A673 (cell line): ENCODE measurements around the gene HCRTR2. TPM values are rescaled to one million over a fixed set of nuclear protein-coding genes. Genes with fewer than 3 reads are reported as not detected.

Experiments
- BruUV-seq: library from RNA; stranded (reverse); fragments of 400-500 nt; replicated peaks from 2 replicates; lab custom pipeline; 2021; lab: Mats Ljungman, UMichigan
- CTCF ChIA-PET: fragments of 300-600 bp; sonication (Branson Sonifier 250); formaldehyde crosslinking; loops from one replicate; lab custom pipeline; 2022; ENCODE audit warnings: antibody characterized with exemption; lab: Charles Lee
- POLR2A ChIA-PET: fragments of 300-600 bp; sonication (Branson Sonifier 250); formaldehyde crosslinking; loops from one replicate; lab custom pipeline; 2022; ENCODE audit warnings: antibody characterized with exemption; ENCODE audit not compliant: low non-redundant PET; lab: Charles Lee
- DNase-seq: peaks from one replicate; pipeline ENCODE4 v3.0.0-alpha.2; 2015; ENCODE audit warnings: low spot score
- H3K27ac ChIP-seq: fragments of 200-600 bp; sonication (generic); 2 replicates; pipeline ENCODE4 v1.5.1; 2016; ENCODE audit warnings: mixed run types, low read depth, mild to moderate bottlenecking, mixed read lengths, antibody characterized with exemption, low read length; ENCODE audit not compliant: poor library complexity, severe bottlenecking
- H3K27me3 ChIP-seq: fragments of 200-600 bp; sonication (generic); replicated peaks from 2 replicates; pipeline ENCODE4 v1.6.1; 2017; ENCODE audit warnings: mixed run types, low read depth, mild to moderate bottlenecking, mixed read lengths, antibody characterized with exemption, low read length; ENCODE audit not compliant: insufficient read depth, poor library complexity
- H3K36me3 ChIP-seq: fragments of 200-600 bp; sonication (generic); 2 replicates; pipeline ENCODE4 v1.6.1; 2016; ENCODE audit warnings: mixed run types, mild to moderate bottlenecking, mixed read lengths, antibody characterized with exemption, low read length; ENCODE audit not compliant: insufficient read depth, poor library complexity, severe bottlenecking
- H3K4me1 ChIP-seq: fragments of 200-600 bp; sonication (generic); 2 replicates; pipeline ENCODE4 v1.6.1; 2017; ENCODE audit warnings: mixed run types, mild to moderate bottlenecking, mixed read lengths, antibody characterized with exemption, low read length; ENCODE audit not compliant: insufficient read depth, poor library complexity, severe bottlenecking
- H3K4me3 ChIP-seq: fragments of 200-600 bp; sonication (generic); 2 replicates; pipeline ENCODE4 v1.5.1; 2016; ENCODE audit warnings: low read depth, mixed run types, mild to moderate bottlenecking, mixed read lengths, low read length; ENCODE audit not compliant: poor library complexity, severe bottlenecking
- H3K9me3 ChIP-seq: fragments of 200-600 bp; sonication (generic); 2 replicates; pipeline ENCODE4 v1.6.1; 2016; ENCODE audit warnings: mixed run types, low read depth, mild to moderate bottlenecking, mixed read lengths, antibody characterized with exemption, low read length; ENCODE audit not compliant: poor library complexity, severe bottlenecking
- CTCF ChIP-seq: fragments of 300-800, 200-600 bp; sonication (generic); conservative IDR thresholded peaks from 2 replicates; pipeline ENCODE4 v1.5.1; 2017; ENCODE audit warnings: low read depth, mild to moderate bottlenecking, antibody characterized with exemption, low read length, moderate library complexity, mixed read lengths
- EZH2 ChIP-seq: fragments of 200-600 bp; sonication (generic); IDR thresholded peaks from 2 replicates; pipeline ENCODE4 v1.6.1; 2017; ENCODE audit warnings: borderline replicate concordance, low read depth, mild to moderate bottlenecking, mixed read lengths, antibody characterized with exemption, low read length; ENCODE audit not compliant: poor library complexity, severe bottlenecking
- intact Hi-C: fragments of 100-400 bp; cut with micrococcal nuclease; formaldehyde crosslinking; loops from one replicate; pipeline ENCODE4 v1.10.0; 2022; ENCODE audit not compliant: unreplicated experiment
- total RNA-seq: library from RNA; stranded (reverse); gene quantifications from 2 replicates; pipeline ENCODE4 v1.2.3, GENCODE V29; 2021

The HCRTR2 gene
- total RNA-seq, 1 experiment from 2014 or later, result not detected

- DNase-seq, result no peak
- intact Hi-C loops, result no loop called here
- H3K27ac ChIP-seq, result no peak overlapping the region
- no peak overlapping the region for H3K4me3 ChIP-seq
- H3K36me3 ChIP-seq, result no peaks in the 10 kb centered on the region
- H3K9me3 ChIP-seq, result no peaks in the 10 kb centered on the region
- H3K27me3 ChIP-seq, result no peaks in the 10 kb centered on the region
- CTCF ChIA-PET, result no interaction called here
- POLR2A ChIA-PET, result no interaction called here
- no TSS peak for BruUV-seq
- TF ChIP-seq CTCF, result no peak
- TF ChIP-seq EZH2, result no peak
- H3K4me1 ChIP-seq, result no peaks in the 10 kb centered on the region
These were observed 145.8 kb downstream of the HCRTR2 start for GRCh38 chr6:55319961-55320695.

- Histone ChIP-seq H3K9me3 (no peaks in the 10 kb centered on the region), H3K4me3 (no peak overlapping the region), H3K27ac (no peak overlapping the region), H3K36me3 (no peaks in the 10 kb centered on the region), H3K27me3 (no peaks in the 10 kb centered on the region), H3K4me1 (no peaks in the 10 kb centered on the region)
- no peak for DNase-seq
- BruUV-seq, result no TSS peak
- intact Hi-C loops, result no loop called here
- TF ChIP-seq EZH2 (no peak), CTCF (no peak)
- ChIA-PET CTCF (no interaction called here), POLR2A (no interaction called here)
These were observed 146.4 kb downstream of the HCRTR2 start for GRCh38 chr6:55320696-55321086.

DNA sequence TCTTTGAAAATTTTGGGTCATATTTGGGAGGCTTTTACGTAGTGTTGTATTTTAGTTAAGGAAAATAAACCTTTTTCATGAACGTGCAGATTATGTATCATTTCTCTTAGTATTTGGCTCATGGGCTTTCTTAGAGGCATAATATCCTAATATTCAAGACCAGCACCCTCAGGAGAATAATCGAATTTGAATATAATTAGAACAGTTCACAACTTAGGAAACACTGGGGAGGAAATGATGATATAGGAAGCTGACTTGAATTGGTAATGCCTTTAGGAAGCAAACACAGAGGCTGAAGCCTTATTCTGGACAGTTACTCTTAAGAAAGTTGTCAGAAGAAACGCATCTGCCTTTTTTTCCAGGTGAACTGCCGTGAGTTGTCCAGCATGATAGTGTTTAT, 152.9 kb downstream of the HCRTR2 start, which contains the start of gene GFRAL:
Gene GFRAL, plus strand, starts transcription at position 301 of the 400 bp plus-strand sequence. Its CDS starts 86 bp downstream, at position 387.
- POLR2A ChIA-PET, result no interaction called here
- H3K36me3 ChIP-seq, result no peaks in the 10 kb centered on the region
- H3K27ac ChIP-seq, result no peak within 1 kb of the TSS
- DNase-seq, result no peak
- no peaks in the 10 kb centered on the region for H3K9me3 ChIP-seq
- CTCF ChIA-PET, result no interaction called here
- H3K4me1 ChIP-seq, result no peaks in the 10 kb centered on the region
- H3K27me3 ChIP-seq, result no peaks in the 10 kb centered on the region
- no peak within 1 kb of the TSS for H3K4me3 ChIP-seq
- intact Hi-C loops, result no loop called here
- TF ChIP-seq EZH2, result no peak
- no peak for TF ChIP-seq CTCF
- no TSS peak for BruUV-seq

Other genes starting within 250 kb of the HCRTR2 start
- gene GFRAL, start 153.0 kb downstream of the HCRTR2 start, total RNA-seq, result not detected in 2 replicates